ENCODE data around the gene RBFOX2.

GRCh38 chr22:35864545-35865165 lies 164.0 kb downstream of the RBFOX2 start:
- no peak for TF ChIP-seq YY1 (IDR thresholded peaks at IDR 0.05; ENCODE audit: low read depth)
- TF ChIP-seq CTCF (IDR thresholded peaks at IDR 0.05) = no peak
- TF ChIP-seq JUND (IDR thresholded peaks at IDR 0.05) = no peak
- TF ChIP-seq NFIC (IDR thresholded peaks at IDR 0.05; ENCODE audit: borderline replicate concordance) = no peak
- no peak for TF ChIP-seq ZBTB33 (IDR thresholded peaks at IDR 0.05; ENCODE audit: borderline replicate concordance, low read depth)
- TF ChIP-seq REST (IDR thresholded peaks at IDR 0.05; ENCODE audit: low read depth, low read length) = no peak
- TF ChIP-seq MXI1 (IDR thresholded peaks at IDR 0.05; ENCODE audit: low read depth, low read length) = no peak
- no peak for TF ChIP-seq FOXM1 (IDR thresholded peaks at IDR 0.05; ENCODE audit: low read depth)
- no peak for TF ChIP-seq EP300 (IDR thresholded peaks at IDR 0.05; ENCODE audit: borderline replicate concordance in 1 of 2, low read depth in 1 of 2, low read length in 1 of 2)
- TF ChIP-seq EZH2phosphoT487 (IDR thresholded peaks at IDR 0.05; ENCODE audit: borderline replicate concordance, low read depth) = no peak
- TF ChIP-seq PBX3 (IDR thresholded peaks at IDR 0.05) = no peak
- no peak for TF ChIP-seq POLR2AphosphoS5 (IDR thresholded peaks at IDR 0.05; ENCODE audit: low read depth, low read length)
- no peak for TF ChIP-seq NRF1 (IDR thresholded peaks at IDR 0.05; ENCODE audit: low read depth, low read length)
